ENCODE measurements around the gene MIB1.

The MIB1 gene

GRCh38 chr18:21894619-21895367 is 154.2 kb downstream of the MIB1 start:
- no peak for DNase-seq (ENCODE audit: low spot score)

DNA sequence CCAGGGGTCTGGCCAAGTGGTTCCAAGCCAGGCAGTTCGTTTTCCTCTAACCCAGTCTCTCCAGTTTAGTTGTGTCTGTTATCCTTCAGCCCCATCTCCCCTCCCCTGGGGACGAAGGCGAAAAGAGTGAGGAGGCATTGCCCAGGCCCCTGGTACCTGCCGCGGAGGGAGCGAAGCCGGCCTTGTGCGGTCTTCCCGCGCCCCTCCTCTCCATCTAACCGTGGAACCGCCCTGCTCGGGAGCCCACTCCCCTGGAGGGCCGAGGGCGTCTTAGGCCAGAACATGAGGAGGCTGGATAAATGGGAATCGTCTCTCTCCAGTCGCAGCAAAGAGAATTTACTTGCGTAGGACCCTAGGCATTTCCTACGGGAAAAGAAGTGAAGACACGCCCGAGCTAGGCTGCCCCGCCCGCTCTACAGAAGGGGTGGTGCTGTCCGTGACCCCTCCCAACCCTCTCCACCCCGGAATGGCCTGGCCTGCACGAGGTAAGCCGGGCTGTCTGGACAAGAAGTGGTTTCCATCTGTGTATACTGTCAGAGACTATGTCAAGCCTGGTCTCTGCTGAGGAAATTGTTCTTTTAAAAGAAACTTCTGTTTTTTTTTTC is 156.2 kb downstream of the MIB1 start:
- DNase-seq (ENCODE audit: low spot score) = no peak

GRCh38 chr18:21897811-21898210 is 157.2 kb downstream of the MIB1 start:
- peak; percentile 46 for DNase-seq (ENCODE audit: low spot score)

GRCh38 chr18:21900605-21901352 is 160.2 kb downstream of the MIB1 start:
- DNase-seq (ENCODE audit: low spot score) = no peak

GRCh38 chr18:21901423-21901945 is 160.9 kb downstream of the MIB1 start:
- DNase-seq (ENCODE audit: low spot score) = no peak

DNA sequence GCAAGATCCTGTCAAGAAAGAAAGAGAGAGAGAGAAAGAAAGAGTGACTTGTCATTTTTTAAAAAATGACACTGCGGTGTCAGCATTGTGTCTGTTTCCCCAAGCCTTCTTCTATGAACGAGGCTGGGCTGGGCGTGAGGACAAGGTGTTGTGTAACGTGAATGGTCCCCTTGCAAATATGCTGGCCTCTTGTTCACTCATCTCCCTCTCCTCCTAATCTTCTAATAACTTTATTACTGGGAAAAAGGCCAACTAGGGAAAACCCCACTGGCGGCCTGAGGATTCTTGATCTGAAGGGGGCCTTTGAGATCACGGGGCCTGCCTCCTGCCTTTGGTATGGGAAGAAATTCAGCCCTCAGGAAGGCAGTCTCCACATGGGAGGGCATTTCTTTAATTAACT is 163.1 kb downstream of the MIB1 start:
- DNase-seq (ENCODE audit: low spot score) = no peak

- DNase-seq (ENCODE audit: low spot score) = no peak
These were observed 164.3 kb downstream of the MIB1 start for GRCh38 chr18:21904856-21905255.

DNA sequence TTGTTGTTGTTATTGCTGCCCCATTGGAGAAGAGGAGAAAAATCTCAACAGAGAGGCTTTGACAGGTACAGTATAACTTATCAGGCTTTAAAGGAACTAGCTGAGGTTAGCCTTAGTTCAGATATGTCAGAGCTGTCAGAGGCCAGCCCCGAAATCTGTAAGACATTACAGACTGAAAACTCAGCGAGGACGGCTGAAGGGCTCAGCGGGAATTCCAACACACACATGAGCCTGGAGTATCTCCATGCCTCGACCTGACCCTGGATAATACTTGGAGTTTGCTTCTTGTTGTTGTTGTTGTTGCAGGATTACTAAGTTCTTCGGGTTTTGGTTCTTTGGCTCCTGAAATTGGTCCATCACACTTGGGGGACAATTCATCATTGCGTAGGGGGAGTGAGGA is 166.9 kb downstream of the MIB1 start:
- DNase-seq (ENCODE audit: low spot score) = no peak

DNA sequence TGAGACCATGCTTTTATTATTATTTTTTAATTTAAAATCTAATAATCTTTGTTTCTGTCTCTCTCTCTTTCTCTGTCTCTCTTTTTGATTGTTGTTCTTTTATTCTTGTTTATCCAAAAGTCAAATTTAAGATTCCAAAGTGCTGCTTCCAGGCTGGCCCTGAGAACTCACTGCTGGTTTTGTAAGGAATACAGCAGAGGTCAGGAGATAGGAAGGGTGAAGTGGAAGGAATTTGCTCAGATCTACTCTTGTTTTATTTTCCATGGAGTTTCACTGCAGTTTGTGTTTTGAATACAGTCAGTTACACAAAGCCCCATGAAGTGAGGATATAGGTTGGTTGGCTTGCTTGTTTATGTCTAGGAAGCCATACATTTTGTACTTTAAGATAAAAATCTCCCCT is 168.1 kb downstream of the MIB1 start:
- DNase-seq (ENCODE audit: low spot score) = no peak

GRCh38 chr18:21910906-21911305 is 170.3 kb downstream of the MIB1 start:
- no peak for DNase-seq (ENCODE audit: low spot score)

- no peak for DNase-seq (ENCODE audit: low spot score)
These were observed 171.0 kb downstream of the MIB1 start for GRCh38 chr18:21911551-21911950.

- DNase-seq (ENCODE audit: low spot score) = no peak
These were observed 172.0 kb downstream of the MIB1 start for GRCh38 chr18:21912339-21913239.

- DNase-seq (ENCODE audit: low spot score) = peak; percentile 49
These were observed 174.2 kb downstream of the MIB1 start for GRCh38 chr18:21914739-21915319.

- no peak for DNase-seq (ENCODE audit: low spot score)
These were observed 175.0 kb downstream of the MIB1 start for GRCh38 chr18:21915546-21915945.

- DNase-seq (ENCODE audit: low spot score) = no peak
These were observed 176.0 kb downstream of the MIB1 start for GRCh38 chr18:21916594-21916993.

DNA sequence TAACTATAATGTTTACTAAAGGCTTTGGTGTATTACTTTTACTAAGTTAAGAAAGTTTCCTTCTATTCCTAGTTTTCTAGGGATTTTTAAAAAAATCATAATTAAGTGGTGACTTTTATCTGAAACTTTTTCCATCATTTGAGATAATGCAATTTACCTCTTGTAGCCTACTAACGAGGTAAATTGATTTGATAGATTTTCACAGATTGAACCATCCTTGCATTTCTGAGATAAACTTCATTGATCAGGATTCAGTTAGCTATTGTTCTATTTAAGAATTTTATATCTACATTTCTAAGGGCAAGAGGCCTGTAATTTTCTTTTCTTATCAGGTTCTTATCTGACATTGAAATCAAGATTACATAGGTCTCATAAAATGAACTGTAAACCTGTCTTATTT is 178.1 kb downstream of the MIB1 start:
- no peak for DNase-seq (ENCODE audit: low spot score)
